GM18502 (cell line): ENCODE measurements around the gene ATL3.
"Not testable (repeated sequence)": the region's sequence is repeated elsewhere in the genome, so short reads cannot be mapped to it uniquely, and the experiment has no call there.

Experiments used
- ATAC-seq: cut with Tn5 transposase; IDR thresholded peaks from one replicate; pipeline ENCODE4 v1.9.1; 2021; ENCODE audit warnings: mild to moderate bottlenecking; ENCODE audit not compliant: unreplicated experiment, poor library complexity

Gene ATL3

GRCh38 chr11:63682066-63683021 is 11.2 kb upstream of the ATL3 start:
- no peak for ATAC-seq

- peak; percentile 90 for ATAC-seq
Measured at GRCh38 chr11:63681321-63682065, 10.3 kb upstream of the ATL3 start, which contains the start of gene RTN3. Gene RTN3 (plus strand): TSS chr11:63681500. CDS start chr11:63681637, 137 bp downstream.

- peak; percentile 11 for ATAC-seq
Measured at GRCh38 chr11:63680834-63681320, 9.7 kb upstream of the ATL3 start.

- no peak for ATAC-seq
Measured at GRCh38 chr11:63673579-63673978, 2.4 kb upstream of the ATL3 start.

GRCh38 chr11:63672936-63673539 is 1.9 kb upstream of the ATL3 start:
- no peak for ATAC-seq

- ATAC-seq, result no peak
Measured at GRCh38 chr11:63672156-63672463, 934 bp upstream of the ATL3 start.

- ATAC-seq, result peak; percentile 41
Measured at GRCh38 chr11:63670433-63671321, 499 bp downstream of the ATL3 start.

- ATAC-seq, result no peak
Measured at GRCh38 chr11:63670096-63670432, 1.1 kb downstream of the ATL3 start.

GRCh38 chr11:63667995-63668795 is 3.0 kb downstream of the ATL3 start:
- ATAC-seq, result no peak

GRCh38 chr11:63666874-63667273 is 4.3 kb downstream of the ATL3 start:
- ATAC-seq, result no peak

- ATAC-seq, result no peak
Measured at GRCh38 chr11:63663809-63664208, 7.4 kb downstream of the ATL3 start.

- no peak for ATAC-seq
Measured at GRCh38 chr11:63660972-63661371, 10.2 kb downstream of the ATL3 start.

GRCh38 chr11:63652671-63653070 is 18.5 kb downstream of the ATL3 start:
- ATAC-seq, result no peak

GRCh38 chr11:63643205-63643604 is 28.0 kb downstream of the ATL3 start:
- no peak for ATAC-seq

- no peak for ATAC-seq
Measured at GRCh38 chr11:63641727-63642126, 29.4 kb downstream of the ATL3 start.

GRCh38 chr11:63639199-63639832 is 31.9 kb downstream of the ATL3 start:
- no peak for ATAC-seq

GRCh38 chr11:63638436-63638835 is 32.7 kb downstream of the ATL3 start:
- not testable (repeated sequence) for ATAC-seq

- no peak for ATAC-seq
Measured at GRCh38 chr11:63635762-63636465, 35.3 kb downstream of the ATL3 start.
